Right lobe of liver (tissue), 4 donors: Measurements from ENCODE around the gene OLR1.

Experiments used
- CTCF ChIP-seq, 4 donors: fragments of 200-600 bp in 3 of 4; fragments of 450-650 bp in 1 of 4; IDR thresholded peaks; one replicate each; pipeline versions ENCODE4 v1.5.1 to v1.8.0; 2016 to 2022; ENCODE audit warnings: antibody characterized with exemption in 4 of 4, mild to moderate bottlenecking in 2 of 4
- POLR2A ChIP-seq: fragments of 450-650 bp; IDR thresholded peaks from one replicate; pipeline ENCODE4 v1.6.1; 2017; ENCODE audit warnings: antibody characterized with exemption, mild to moderate bottlenecking
- donor health status: DM: no; HTN: no; CAD: no.
- donor health status: DM: no; HTN: no; CAD: no.
- donor health status: DM: no; HTN: yes; CAD: no.

GRCh38 chr12:10113075-10113474 lies 58.9 kb downstream of the OLR1 start:
- TF ChIP-seq CTCF (IDR thresholded peaks at IDR 0.05) (no peak), POLR2A (no peak)
